IMR-90 (cell line): ENCODE data around the gene BTBD6. TPM values are rescaled to one million over a fixed set of nuclear protein-coding genes. Genes with fewer than 3 reads are reported as not detected.

Experiments
- ATAC-seq: fragments of 200-7000 bp; cut with Tn5 transposase; 2 replicates; pipeline ENCODE4 v1.9.1; 2020; ENCODE audit warnings: low read depth, mild to moderate bottlenecking, moderate library complexity
- BruUV-seq: library from RNA; stranded (reverse); fragments of 400-500 nt; replicated peaks from 2 replicates; lab custom pipeline; 2021; lab: Mats Ljungman, UMichigan
- CTCF ChIA-PET: fragments of 300-600 bp; formaldehyde crosslinking; extraction: SDS; loops from one replicate; lab custom pipeline; 2021; ENCODE audit warnings: antibody characterized with exemption; lab: Yijun Ruan, JAX
- POLR2A ChIA-PET: fragments of 300-600 bp; sonication (Branson Sonifier 250); formaldehyde crosslinking; loops from one replicate; lab custom pipeline; 2022; ENCODE audit warnings: antibody characterized with exemption; ENCODE audit not compliant: unreplicated experiment; lab: Charles Lee
- DNase-seq: peaks from one replicate; pipeline ENCODE4 v3.0.0; 2013
- H2AFZ ChIP-seq: replicated peaks from 2 replicates; pipeline ENCODE3; 2013; ENCODE audit warnings: low read length, mild to moderate bottlenecking; ENCODE audit not compliant: poor library complexity
- H2AK5ac ChIP-seq: 2 replicates; pipeline ENCODE4 v1.6.1; 2013; ENCODE audit warnings: low read depth, low read length, inconsistent platforms
- H2AK9ac ChIP-seq: replicated peaks from 2 replicates; pipeline ENCODE3; 2013; ENCODE audit warnings: mild to moderate bottlenecking, low read depth, low read length, moderate library complexity; ENCODE audit not compliant: poor library complexity
- H2BK120ac ChIP-seq: 2 replicates; pipeline ENCODE4 v1.6.1; 2013; ENCODE audit warnings: low read depth, low read length, inconsistent platforms
- H2BK15ac ChIP-seq: 3 replicates; pipeline ENCODE4 v1.6.1; 2013; ENCODE audit warnings: low read depth, low read length, inconsistent platforms
- H2BK20ac ChIP-seq: 2 replicates; pipeline ENCODE4 v1.6.1; 2013; ENCODE audit warnings: low read depth, mild to moderate bottlenecking, inconsistent platforms, low read length, moderate library complexity
- H2BK5ac ChIP-seq: 2 replicates; pipeline ENCODE4 v1.6.1; 2013; ENCODE audit warnings: mild to moderate bottlenecking, low read depth, low read length, inconsistent platforms; ENCODE audit not compliant: poor library complexity, severe bottlenecking
- H3K14ac ChIP-seq: replicated peaks from 2 replicates; pipeline ENCODE4 v1.6.1; 2013; ENCODE audit warnings: low read depth, low read length, inconsistent platforms
- H3K18ac ChIP-seq: 2 replicates; pipeline ENCODE4 v1.6.1; 2013; ENCODE audit warnings: low read depth, low read length, control low read depth
- H3K23ac ChIP-seq: 2 replicates; pipeline ENCODE4 v1.6.1; 2013; ENCODE audit warnings: low read depth, low read length, inconsistent platforms
- H3K27ac ChIP-seq: 2 replicates; pipeline ENCODE4 v1.5.1; 2013; ENCODE audit warnings: mild to moderate bottlenecking, control low read depth, low read length; ENCODE audit not compliant: insufficient read depth
- H3K27me3 ChIP-seq: 2 replicates; pipeline ENCODE4 v1.6.1; 2013; ENCODE audit warnings: low read length; ENCODE audit not compliant: control insufficient read depth, insufficient read depth
- H3K36me3 ChIP-seq: 2 replicates; pipeline ENCODE4 v1.6.1; 2013; ENCODE audit warnings: low read length, mixed read lengths; ENCODE audit not compliant: control insufficient read depth, insufficient read depth
- H3K4ac ChIP-seq: 2 replicates; pipeline ENCODE4 v1.6.1; 2013; ENCODE audit warnings: low read depth, low read length, inconsistent platforms
- H3K4me1 ChIP-seq: 2 replicates; pipeline ENCODE4 v1.6.1; 2013; ENCODE audit warnings: low read length, mixed read lengths; ENCODE audit not compliant: control insufficient read depth, insufficient read depth
- H3K4me2 ChIP-seq: 2 replicates; pipeline ENCODE4 v1.6.1; 2013; ENCODE audit warnings: low read depth, mild to moderate bottlenecking, control low read depth, low read length, moderate library complexity
- H3K4me3 ChIP-seq: 2 replicates; pipeline ENCODE4 v1.5.1; 2013; ENCODE audit warnings: low read depth, mild to moderate bottlenecking, control low read depth, low read length, moderate library complexity; ENCODE audit not compliant: insufficient read depth
- H3K56ac ChIP-seq: 2 replicates; pipeline ENCODE4 v1.6.1; 2013; ENCODE audit warnings: low read length, inconsistent platforms; ENCODE audit not compliant: insufficient read depth; ENCODE audit errors: extremely low read depth
- H3K79me1 ChIP-seq, 2 experiments: 2 replicates each; pipeline ENCODE4 v1.6.1; 2013; ENCODE audit warnings: low read length in 2 of 2, inconsistent platforms in 1 of 2, low read depth in 1 of 2
- H3K9ac ChIP-seq: 2 replicates; pipeline ENCODE4 v1.6.1; 2013; ENCODE audit warnings: low read depth, low read length, control low read depth
- H3K9me1 ChIP-seq: 2 replicates; pipeline ENCODE4 v1.6.1; 2013; ENCODE audit warnings: low read length, inconsistent platforms; ENCODE audit not compliant: insufficient read depth
- H3K9me3 ChIP-seq: 2 replicates; pipeline ENCODE4 v1.6.1; 2013; ENCODE audit warnings: low read length; ENCODE audit not compliant: control insufficient read depth, insufficient read depth
- H4K20me1 ChIP-seq: 2 replicates; pipeline ENCODE4 v1.6.1; 2013; ENCODE audit warnings: low read length, inconsistent platforms; ENCODE audit not compliant: insufficient read depth
- H4K5ac ChIP-seq: 2 replicates; pipeline ENCODE4 v1.6.1; 2013; ENCODE audit warnings: mild to moderate bottlenecking, low read depth, low read length, control low read depth
- H4K8ac ChIP-seq, 2 experiments: 2 replicates each; pipeline ENCODE4 v1.6.1; 2013; ENCODE audit warnings: low read depth in 2 of 2, low read length in 2 of 2, control low read depth in 1 of 2, inconsistent platforms in 1 of 2
- H4K91ac ChIP-seq: 2 replicates; pipeline ENCODE4 v1.6.1; 2013; ENCODE audit warnings: low read depth, low read length, inconsistent platforms; ENCODE audit not compliant: insufficient read depth
- BHLHE40 ChIP-seq: fragments of 150-350 bp; IDR thresholded peaks from 2 replicates; pipeline ENCODE4 v1.6.1; 2016; ENCODE audit warnings: mild to moderate bottlenecking, low read depth, low read length
- CEBPB ChIP-seq: IDR thresholded peaks from 2 replicates; pipeline ENCODE4 v1.6.1; 2012; ENCODE audit warnings: low read depth, low read length, improper control_type of control experiment
- CHD1 ChIP-seq: IDR thresholded peaks from 2 replicates; pipeline ENCODE4 v1.6.1; 2012; ENCODE audit warnings: low read depth, low read length, improper control_type of control experiment
- ELK1 ChIP-seq: fragments of 150-350 bp; IDR thresholded peaks from 2 replicates; pipeline ENCODE4 v1.6.1; 2016; ENCODE audit warnings: low read depth, mild to moderate bottlenecking, low read length, moderate library complexity, borderline replicate concordance
- FOS ChIP-seq: fragments of 150-350 bp; IDR thresholded peaks from 2 replicates; pipeline ENCODE4 v1.6.1; 2016; ENCODE audit warnings: low read depth, low read length
- MAFK ChIP-seq: IDR thresholded peaks from 2 replicates; pipeline ENCODE4 v1.6.1; 2012; ENCODE audit warnings: low read depth, low read length, improper control_type of control experiment
- MAZ ChIP-seq: IDR thresholded peaks from 2 replicates; pipeline ENCODE4 v1.6.1; 2012; ENCODE audit warnings: low read depth, mild to moderate bottlenecking, low read length, improper control_type of control experiment, moderate library complexity, borderline replicate concordance
- MXI1 ChIP-seq: IDR thresholded peaks from 2 replicates; pipeline ENCODE4 v1.6.1; 2012; ENCODE audit warnings: low read depth, mild to moderate bottlenecking, low read length, moderate library complexity, borderline replicate concordance
- NFE2L2 ChIP-seq: fragments of 150-350 bp; IDR thresholded peaks from 2 replicates; pipeline ENCODE4 v1.6.1; 2016; ENCODE audit warnings: low read depth, mild to moderate bottlenecking, low read length
- POLR2A ChIP-seq: IDR thresholded peaks from 2 replicates; pipeline ENCODE4 v1.6.1; 2012; ENCODE audit warnings: mild to moderate bottlenecking, low read depth, low read length
- RAD21 ChIP-seq: IDR thresholded peaks from 2 replicates; pipeline ENCODE4 v1.6.1; 2012; ENCODE audit warnings: low read length, improper control_type of control experiment
- RCOR1 ChIP-seq: IDR thresholded peaks from 2 replicates; pipeline ENCODE4 v1.6.1; 2012; ENCODE audit warnings: mild to moderate bottlenecking, low read length, improper control_type of control experiment; ENCODE audit not compliant: insufficient replicate concordance
- RFX5 ChIP-seq: IDR thresholded peaks from 2 replicates; pipeline ENCODE4 v1.8.0; 2012; ENCODE audit warnings: low read depth, mild to moderate bottlenecking, low read length, moderate library complexity
- SMC3 ChIP-seq: fragments of 150-350 bp; IDR thresholded peaks from 2 replicates; pipeline ENCODE4 v1.6.1; 2016; ENCODE audit warnings: low read depth, mild to moderate bottlenecking, antibody characterized with exemption, low read length, moderate library complexity
- WGBS, 2 experiments: methylation state at CpG; one replicate each; pipeline versions ENCODE4 v1.1.5 to v1.1.7; 2013; ENCODE audit warnings: missing lambda C conversion rate in 2 of 2; ENCODE audit not compliant: insufficient read length in 1 of 2; ENCODE audit errors: extremely low coverage in 2 of 2; 5-methylcytosine and 5-hydroxymethylcytosine counted together
- dilution Hi-C: fragments of 300-500 bp; cut with HindIII; formaldehyde crosslinking; loops from one replicate; pipeline ENCODE4 v1.14.3; 2018; ENCODE audit warnings: low sequenced_read_pairs; ENCODE audit not compliant: unreplicated experiment
- in situ Hi-C: fragments of 300-500 bp; cut with MboI; formaldehyde crosslinking; loops from 3 replicates; pipeline ENCODE4 v1.14.3; 2019; ENCODE audit warnings: low sequenced_read_pairs, inconsistent platforms, mixed read lengths
- intact Hi-C: fragments of 100-400 bp; cut with micrococcal nuclease; formaldehyde crosslinking; loops from 2 replicates; pipeline ENCODE4 v1.10.0; 2022
- polyA plus RNA-seq, 3 experiments: library from polyadenylated mRNA; depleted of rRNA; stranded (reverse); fragments of >200 nt; gene quantifications; 2 replicates each; pipeline ENCODE4 v1.2.3, GENCODE V29; 2012; ENCODE audit warnings: low replicate concordance in 1 of 3
- total RNA-seq: library from RNA; depleted of rRNA; stranded (reverse); fragments of >200 nt; gene quantifications from 2 replicates; pipeline ENCODE4 v1.2.3, GENCODE V29; 2012
- TF ChIP-seq, protein P1 (sequence below): fragments of 150-350 bp; IDR thresholded peaks from 2 replicates; pipeline ENCODE4 v1.6.1; 2017; ENCODE audit warnings: mild to moderate bottlenecking, antibody characterized with exemption, low read length, low read depth
- TF ChIP-seq, protein P2 (sequence below): conservative IDR thresholded peaks from 2 replicates; pipeline ENCODE4 v1.5.1; 2012; ENCODE audit warnings: mild to moderate bottlenecking, low read depth, low read length, improper control_type of control experiment

BTBD6 gene
- total and polyA plus RNA-seq, 2 of the 4 experiments (the other 2 are of a cell fraction) = 33.9 to 43.9 TPM

DNA sequence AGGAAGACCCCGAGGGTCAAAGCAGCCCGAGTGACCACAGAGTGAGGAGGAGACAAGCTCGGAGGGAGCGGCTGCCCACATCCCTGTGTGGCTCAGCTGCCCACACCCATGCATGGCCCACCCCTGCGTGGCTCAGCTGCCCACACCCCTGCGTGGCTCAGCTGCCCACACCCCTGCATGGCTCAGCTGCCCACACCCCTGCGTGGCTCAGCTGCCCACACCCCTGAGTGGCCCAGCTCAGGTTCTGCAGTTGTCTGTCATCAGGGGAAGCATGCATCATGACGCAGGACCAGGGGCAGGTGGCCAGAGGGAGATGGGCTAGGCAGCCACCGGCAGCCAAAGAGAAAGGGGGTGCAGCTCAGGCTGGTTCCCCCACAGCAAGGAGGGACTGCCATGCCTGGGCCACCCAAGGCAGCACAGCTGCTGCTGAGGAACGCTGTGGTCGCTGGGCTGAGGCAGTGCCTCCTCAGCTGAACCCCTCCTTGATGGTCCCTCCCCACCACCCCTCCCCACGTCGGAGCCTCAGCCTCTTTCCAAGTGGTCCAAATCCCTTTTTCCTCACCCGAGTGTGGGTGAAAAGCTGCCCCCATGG lies 33.9 kb upstream of the BTBD6 start:
- DNase-seq (no peak), ATAC-seq (no peak)
- no TSS peak for BruUV-seq
- Histone ChIP-seq H3K4me2 (no peak overlapping the region), H4K8ac (no peak overlapping the region), H3K36me3 (peaks cover 48% of the 10 kb centered on the region), H3K14ac (no peak overlapping the region), H2BK120ac (no peak overlapping the region), H3K18ac (no peak overlapping the region), H2AK5ac (no peak overlapping the region), H3K4me1 (no peaks in the 10 kb centered on the region), H2BK20ac (no peak overlapping the region), H3K27ac (no peak overlapping the region), H2BK5ac (no peak overlapping the region), H2AK9ac (no peak overlapping the region), H3K79me1 (peaks cover 9 to 14% of the 10 kb centered on the region in 2 experiments; a peak in 3 of 4 replicates), H3K4ac (no peak overlapping the region), H4K91ac (no peak overlapping the region), H3K9ac (no peak overlapping the region), H4K5ac (no peak overlapping the region), H3K4me3 (no peak overlapping the region), H4K20me1 (peaks cover 14% of the 10 kb centered on the region), H2AFZ (no peak overlapping the region), H3K9me1 (peaks cover 10% of the 10 kb centered on the region), H3K9me3 (no peaks in the 10 kb centered on the region), H3K56ac (no peak overlapping the region), H2BK15ac (no peak overlapping the region), H3K27me3 (no peaks in the 10 kb centered on the region), H3K23ac (no peak overlapping the region)
- dilution Hi-C loops (no loop called here), intact Hi-C loops (no loop called here), in situ Hi-C loops (no loop called here)
- POLR2A ChIA-PET = no interaction called here
- WGBS, 2 experiments = 85% methylated on average over 4 of the region's 14 CpGs; no CpG with 5 or more reads in 1 of the 2 experiments
- CTCF ChIA-PET = no interaction called here
- no peak for TF ChIP-seq SMC3
- TF ChIP-seq, protein P1, sequence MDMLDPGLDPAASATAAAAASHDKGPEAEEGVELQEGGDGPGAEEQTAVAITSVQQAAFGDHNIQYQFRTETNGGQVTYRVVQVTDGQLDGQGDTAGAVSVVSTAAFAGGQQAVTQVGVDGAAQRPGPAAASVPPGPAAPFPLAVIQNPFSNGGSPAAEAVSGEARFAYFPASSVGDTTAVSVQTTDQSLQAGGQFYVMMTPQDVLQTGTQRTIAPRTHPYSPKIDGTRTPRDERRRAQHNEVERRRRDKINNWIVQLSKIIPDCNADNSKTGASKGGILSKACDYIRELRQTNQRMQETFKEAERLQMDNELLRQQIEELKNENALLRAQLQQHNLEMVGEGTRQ = no peak
- TF ChIP-seq, protein P2, sequence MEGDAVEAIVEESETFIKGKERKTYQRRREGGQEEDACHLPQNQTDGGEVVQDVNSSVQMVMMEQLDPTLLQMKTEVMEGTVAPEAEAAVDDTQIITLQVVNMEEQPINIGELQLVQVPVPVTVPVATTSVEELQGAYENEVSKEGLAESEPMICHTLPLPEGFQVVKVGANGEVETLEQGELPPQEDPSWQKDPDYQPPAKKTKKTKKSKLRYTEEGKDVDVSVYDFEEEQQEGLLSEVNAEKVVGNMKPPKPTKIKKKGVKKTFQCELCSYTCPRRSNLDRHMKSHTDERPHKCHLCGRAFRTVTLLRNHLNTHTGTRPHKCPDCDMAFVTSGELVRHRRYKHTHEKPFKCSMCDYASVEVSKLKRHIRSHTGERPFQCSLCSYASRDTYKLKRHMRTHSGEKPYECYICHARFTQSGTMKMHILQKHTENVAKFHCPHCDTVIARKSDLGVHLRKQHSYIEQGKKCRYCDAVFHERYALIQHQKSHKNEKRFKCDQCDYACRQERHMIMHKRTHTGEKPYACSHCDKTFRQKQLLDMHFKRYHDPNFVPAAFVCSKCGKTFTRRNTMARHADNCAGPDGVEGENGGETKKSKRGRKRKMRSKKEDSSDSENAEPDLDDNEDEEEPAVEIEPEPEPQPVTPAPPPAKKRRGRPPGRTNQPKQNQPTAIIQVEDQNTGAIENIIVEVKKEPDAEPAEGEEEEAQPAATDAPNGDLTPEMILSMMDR = no peak
- no peak for TF ChIP-seq MAZ
- no peak for TF ChIP-seq MAFK
- no peak for TF ChIP-seq MXI1
- no peak for TF ChIP-seq ELK1
- TF ChIP-seq RCOR1 = no peak
- no peak for TF ChIP-seq CEBPB
- no peak for TF ChIP-seq CHD1
- no peak for TF ChIP-seq RAD21
- no peak for TF ChIP-seq FOS
- no peak for TF ChIP-seq POLR2A
- no peak for TF ChIP-seq BHLHE40
- TF ChIP-seq RFX5 = no peak
- no peak for TF ChIP-seq NFE2L2
